IPS DF 4.7 (cell line): ENCODE data around the gene RARG.
"Not testable (repeated sequence)": the region's sequence is repeated elsewhere in the genome, so short reads cannot be mapped to it uniquely, and the experiment has no call there.

Source experiments
- DNase-seq: peaks from one replicate; pipeline ENCODE4 v3.0.0-alpha.2; 2013; ENCODE audit warnings: low spot score; ENCODE audit errors: extremely low read depth

Gene RARG

GRCh38 chr12:53193040-53193439, 39.0 kb downstream of the RARG start:
- no peak for DNase-seq

- no peak for DNase-seq
Measured at GRCh38 chr12:53192531-53193021, 39.4 kb downstream of the RARG start.

GRCh38 chr12:53191885-53192530, 40.0 kb downstream of the RARG start:
- no peak for DNase-seq

- DNase-seq = no peak
Measured at GRCh38 chr12:53191096-53191884, 40.7 kb downstream of the RARG start.

- no peak for DNase-seq
Measured at GRCh38 chr12:53190108-53190729, 41.8 kb downstream of the RARG start.

GRCh38 chr12:53187145-53187899, 44.7 kb downstream of the RARG start:
- no peak for DNase-seq

GRCh38 chr12:53186745-53187144, 45.3 kb downstream of the RARG start:
- DNase-seq = no peak

- no peak for DNase-seq
Measured at GRCh38 chr12:53185582-53186153, 46.3 kb downstream of the RARG start.

- no peak for DNase-seq
Measured at GRCh38 chr12:53184828-53185227, 47.2 kb downstream of the RARG start.

- DNase-seq = no peak
Measured at GRCh38 chr12:53182903-53183302, 49.1 kb downstream of the RARG start.

- DNase-seq = no peak
Measured at GRCh38 chr12:53181935-53182334, 50.1 kb downstream of the RARG start.

GRCh38 chr12:53180931-53181645, 50.9 kb downstream of the RARG start:
- DNase-seq = no peak

- DNase-seq = peak; percentile 93
Measured at GRCh38 chr12:53180220-53180930, 51.6 kb downstream of the RARG start, which contains the start of the genes CSAD and ZNF740. CSAD (minus strand) TSS chr12:53180925; CDS start chr12:53173470, 7,455 bp downstream. ZNF740 (plus strand) TSS chr12:53180722; CDS start chr12:53181984, 1,262 bp downstream.

- no peak for DNase-seq
Measured at GRCh38 chr12:53179687-53180219, 52.3 kb downstream of the RARG start.

- DNase-seq = not testable (repeated sequence)
Measured at GRCh38 chr12:53178803-53179202, 53.2 kb downstream of the RARG start.

- not testable (repeated sequence) for DNase-seq
Measured at GRCh38 chr12:53177447-53177846, 54.6 kb downstream of the RARG start.

GRCh38 chr12:53176750-53177149, 55.3 kb downstream of the RARG start:
- no peak for DNase-seq

GRCh38 chr12:53174881-53175491, 57.0 kb downstream of the RARG start:
- peak; percentile 97 for DNase-seq
